Brain microvascular endothelial cell (primary cell): ENCODE measurements around the gene TMEM178A.
"Not testable (repeated sequence)": the region's sequence is repeated elsewhere in the genome, so short reads cannot be mapped to it uniquely, and the experiment has no call there.

Experiments used
- DNase-seq: peaks from one replicate; pipeline ENCODE4 v3.0.0-alpha.2; 2020
- H3K27ac ChIP-seq: fragments of 250-450 bp; sonication (Bioruptor Pico); 2 replicates; pipeline ENCODE4 v1.5.1; 2020; ENCODE audit warnings: mild to moderate bottlenecking, moderate library complexity
- H3K27me3 ChIP-seq: fragments of 250-450 bp; sonication (Bioruptor Pico); replicated peaks from 2 replicates; pipeline ENCODE4 v1.5.1; 2020; ENCODE audit warnings: mild to moderate bottlenecking
- H3K36me3 ChIP-seq: fragments of 250-450 bp; sonication (Bioruptor Pico); replicated peaks from 2 replicates; pipeline ENCODE4 v1.5.1; 2020; ENCODE audit warnings: mild to moderate bottlenecking
- H3K4me3 ChIP-seq: 2 replicates; pipeline ENCODE4 v1.5.1; 2011; ENCODE audit warnings: low read depth, mild to moderate bottlenecking, control low read depth, low read length, moderate library complexity
- CTCF ChIP-seq: IDR thresholded peaks from 2 replicates; pipeline ENCODE4 v1.5.1; 2011; ENCODE audit warnings: low read depth, mild to moderate bottlenecking, moderate library complexity, low read length, control low read depth, inconsistent platforms; ENCODE audit errors: missing control alignments
- in situ Hi-C: cut with HindIII; loops from 2 replicates; pipeline ENCODE4 v1.10.0; 2017; ENCODE audit warnings: low sequenced_read_pairs, low pct_ligation_motif_present

TMEM178A gene

GRCh38 chr2:39720970-39721369, 55.3 kb downstream of the TMEM178A start:
- no peak overlapping the region for H3K27ac ChIP-seq
- no peaks in the 10 kb centered on the region for H3K36me3 ChIP-seq
- H3K27me3 ChIP-seq, result no peaks in the 10 kb centered on the region
- no peak for TF ChIP-seq CTCF
- in situ Hi-C loops, result no loop called here
- no peak overlapping the region for H3K4me3 ChIP-seq
- DNase-seq, result no peak

- in situ Hi-C loops, result no loop called here
- Histone ChIP-seq H3K4me3 (no peak overlapping the region), H3K36me3 (no peaks in the 10 kb centered on the region), H3K27ac (no peak overlapping the region), H3K27me3 (no peaks in the 10 kb centered on the region)
- no peak for DNase-seq
- no peak for TF ChIP-seq CTCF
These were observed 57.8 kb downstream of the TMEM178A start for GRCh38 chr2:39723497-39723896.

GRCh38 chr2:39723946-39724827, 58.5 kb downstream of the TMEM178A start:
- in situ Hi-C loops, result no loop called here
- Histone ChIP-seq H3K27me3 (no peaks in the 10 kb centered on the region), H3K27ac (no peak overlapping the region), H3K4me3 (no peak overlapping the region), H3K36me3 (no peaks in the 10 kb centered on the region)
- TF ChIP-seq CTCF, result no peak
- DNase-seq, result no peak

- no peak for TF ChIP-seq CTCF
- H3K27ac ChIP-seq, result no peak overlapping the region
These were observed 59.1 kb downstream of the TMEM178A start for GRCh38 chr2:39724828-39725144.

GRCh38 chr2:39725401-39725800, 59.7 kb downstream of the TMEM178A start:
- no peak for DNase-seq
- peaks cover under 1% of the 10 kb centered on the region for H3K36me3 ChIP-seq
- in situ Hi-C loops, result no loop called here
- no peak overlapping the region for H3K4me3 ChIP-seq
- no peak overlapping the region for H3K27ac ChIP-seq
- no peak for TF ChIP-seq CTCF
- no peaks in the 10 kb centered on the region for H3K27me3 ChIP-seq

More at GRCh38 chr2:39724828-39725144, 59.1 kb downstream of the TMEM178A start:
- H3K36me3 ChIP-seq, result no peaks in the 10 kb centered on the region
- no peak overlapping the region for H3K4me3 ChIP-seq
- no peak for DNase-seq
- in situ Hi-C loops, result no loop called here
- H3K27me3 ChIP-seq, result no peaks in the 10 kb centered on the region

- in situ Hi-C loops, H3K4me3 ChIP-seq, H3K27me3 ChIP-seq, H3K36me3 ChIP-seq: not testable (repeated sequence)
- H3K27ac ChIP-seq, result peak overlapping the region; percentile 24
- peak; percentile 38 for DNase-seq
These were observed 62.4 kb downstream of the TMEM178A start for GRCh38 chr2:39728085-39728484.
